HepG2 (cell line): ENCODE measurements around the gene PUDP. TPM values are rescaled to one million over a fixed set of nuclear protein-coding genes. Genes with fewer than 3 reads are reported as not detected.

Experiments
- ATAC-seq: fragments of 200-7000 bp; cut with Tn5 transposase; 3 replicates; pipeline ENCODE4 v1.9.1; 2020; ENCODE audit warnings: mild to moderate bottlenecking, moderate library complexity
- BruUV-seq: library from RNA; stranded (reverse); fragments of 400-500 nt; replicated peaks from 2 replicates; lab custom pipeline; 2021; lab: Mats Ljungman, UMichigan
- CTCF ChIA-PET: fragments of 300-600 bp; formaldehyde crosslinking; extraction: SDS; loops from one replicate; lab custom pipeline; 2021; ENCODE audit warnings: low total read pairs, inconsistent platforms, low intra/inter-chr PET ratio; lab: Yijun Ruan, JAX
- POLR2A ChIA-PET: fragments of 350-600 bp; sonication (Branson Sonifier 250); formaldehyde crosslinking; loops from one replicate; lab custom pipeline; 2020; ENCODE audit warnings: antibody characterized with exemption, inconsistent platforms; lab: Yijun Ruan, JAX
- DNase-seq: peaks from one replicate; pipeline ENCODE4 v3.0.0-alpha.2; 2015; ENCODE audit warnings: low spot score
- FAIRE-seq: peaks from 3 replicates; lab custom pipeline; 2011; peaks lifted over from hg19 to GRCh38; lab: Jason Lieb, UNC
- H2AFZ ChIP-seq: one replicate; pipeline ENCODE4 v1.6.1; 2011; ENCODE audit warnings: low read length, inconsistent platforms
- H3K27ac ChIP-seq: fragments of 300-600 bp; 3 replicates; pipeline ENCODE4 v1.8.0; 2011; ENCODE audit warnings: mixed run types, mild to moderate bottlenecking, mixed read lengths, low read length, inconsistent platforms; ENCODE audit not compliant: insufficient read depth; ENCODE audit errors: extremely low read length
- H3K27me3 ChIP-seq, 2 experiments: fragments of 200-600 bp in 1 of 2; 2 replicates in 1 of 2; 3 replicates in 1 of 2; pipeline versions ENCODE4 v1.6.0 to v1.8.0; 2011; ENCODE audit warnings: low read length in 2 of 2, mild to moderate bottlenecking in 2 of 2, moderate library complexity in 2 of 2, inconsistent platforms in 1 of 2; ENCODE audit not compliant: insufficient read depth in 2 of 2, control insufficient read depth in 1 of 2
- H3K36me3 ChIP-seq, 2 experiments: fragments of 200-600 bp in 1 of 2; replicated peaks in 1 of 2; 2 replicates in 1 of 2; 3 replicates in 1 of 2; pipeline versions ENCODE4 v1.5.1 to v1.8.0; 2011; ENCODE audit warnings: low read length in 2 of 2, inconsistent platforms in 1 of 2; ENCODE audit not compliant: insufficient read depth in 2 of 2, control insufficient read depth in 1 of 2
- H3K4me1 ChIP-seq: 2 replicates; pipeline ENCODE4 v1.5.1; 2012; ENCODE audit warnings: low read length, inconsistent platforms; ENCODE audit not compliant: insufficient read depth
- H3K4me2 ChIP-seq: 2 replicates; pipeline ENCODE4 v1.6.0; 2011; ENCODE audit warnings: low read depth, low read length, inconsistent platforms
- H3K4me3 ChIP-seq, 3 experiments: fragments of 200-600 bp in 1 of 3; sonication (generic), shearing (Covaris generic) in 1 of 3; replicated peaks in 1 of 3; 2 replicates each; pipeline ENCODE4 v1.5.1; 2011 to 2016; ENCODE audit warnings: low read length in 3 of 3, inconsistent platforms in 2 of 3, low read depth in 2 of 3, mild to moderate bottlenecking in 2 of 3, control low read depth in 1 of 3, mixed read lengths in 1 of 3; ENCODE audit not compliant: insufficient read depth in 1 of 3
- H3K79me2 ChIP-seq: one replicate; pipeline ENCODE4 v1.6.1; 2011; ENCODE audit warnings: low read length, inconsistent platforms; ENCODE audit not compliant: insufficient read depth
- H3K9ac ChIP-seq: 2 replicates; pipeline ENCODE4 v1.6.0; 2011; ENCODE audit warnings: mild to moderate bottlenecking, low read depth, low read length, inconsistent platforms; ENCODE audit not compliant: insufficient read depth
- H3K9me3 ChIP-seq: 2 replicates; pipeline ENCODE4 v1.5.1; 2012; ENCODE audit warnings: mild to moderate bottlenecking, low read length
- H4K20me1 ChIP-seq: 2 replicates; pipeline ENCODE4 v1.6.0; 2011; ENCODE audit warnings: inconsistent platforms, mild to moderate bottlenecking, low read length, moderate library complexity; ENCODE audit not compliant: insufficient read depth
- AGO2 ChIP-seq: fragments of 200-400 bp; formaldehyde crosslinking; optimal IDR thresholded peaks from 2 replicates; pipeline ENCODE3; 2017; ENCODE audit warnings: mild to moderate bottlenecking, low read depth, low read length, moderate library complexity
- AHR ChIP-seq: IDR thresholded peaks from 2 replicates; pipeline ENCODE4 v1.6.1; 2018; ENCODE audit warnings: missing genetic modification reagents, missing compliant biosample characterization
- DNMT1 ChIP-seq: sonication (generic); formaldehyde crosslinking; IDR thresholded peaks from 2 replicates; pipeline ENCODE4 v1.5.1; 2020; ENCODE audit warnings: mild to moderate bottlenecking, missing genetic modification reagents
- HMG20A ChIP-seq: IDR thresholded peaks from 2 replicates; pipeline ENCODE4 v1.6.1; 2016; ENCODE audit warnings: borderline replicate concordance
- MED8 ChIP-seq: sonication (generic); formaldehyde crosslinking; IDR thresholded peaks from 2 replicates; pipeline ENCODE4 v1.8.1; 2023; ENCODE audit warnings: mild to moderate bottlenecking, missing genetic modification reagents; ENCODE audit not compliant: insufficient replicate concordance
- MYC ChIP-seq: sonication (generic); formaldehyde crosslinking; IDR thresholded peaks from 2 replicates; pipeline ENCODE4 v1.9.0; 2021; ENCODE audit warnings: missing genetic modification reagents, borderline replicate concordance
- NFIC ChIP-seq: IDR thresholded peaks from 2 replicates; pipeline ENCODE4 v1.6.1; 2012; ENCODE audit warnings: mild to moderate bottlenecking, low read length, inconsistent platforms
- POGK ChIP-seq: sonication (generic); formaldehyde crosslinking; conservative IDR thresholded peaks from 2 replicates; pipeline ENCODE4 v1.8.0; 2022; ENCODE audit warnings: mild to moderate bottlenecking, moderate library complexity, missing genetic modification reagents
- RBAK ChIP-seq: sonication (generic); formaldehyde crosslinking; IDR thresholded peaks from 2 replicates; pipeline ENCODE4 v1.5.1; 2020; ENCODE audit warnings: mild to moderate bottlenecking, missing genetic modification reagents
- SMAD3 ChIP-seq: sonication (generic); formaldehyde crosslinking; IDR thresholded peaks from 2 replicates; pipeline ENCODE4 v1.4.0; 2020; ENCODE audit warnings: missing genetic modification reagents
- SMAD9 ChIP-seq: sonication (generic); formaldehyde crosslinking; IDR thresholded peaks from 2 replicates; pipeline ENCODE4 v1.5.1; 2020; ENCODE audit warnings: mild to moderate bottlenecking, missing genetic modification reagents
- SOX5 ChIP-seq: IDR thresholded peaks from 2 replicates; pipeline ENCODE4 v1.6.1; 2016; ENCODE audit warnings: borderline replicate concordance
- ZNF33A ChIP-seq: sonication (generic); formaldehyde crosslinking; IDR thresholded peaks from 2 replicates; pipeline ENCODE4 v1.5.1; 2020; ENCODE audit warnings: missing genetic modification reagents, mild to moderate bottlenecking, moderate library complexity, borderline replicate concordance
- WGBS: methylation state at CpG from one replicate; pipeline ENCODE4 v1.1.6; 2017; ENCODE audit warnings: low lambda C conversion rate; 5-methylcytosine and 5-hydroxymethylcytosine counted together
- in situ Hi-C: cut with HindIII; loops from 2 replicates; pipeline ENCODE4 v1.10.0; 2017; ENCODE audit warnings: low pct_unique_long_range_greater_than_20kb; ENCODE audit not compliant: extremely low pct_ligation_motif_present
- intact Hi-C: fragments of 100-400 bp; cut with micrococcal nuclease; formaldehyde crosslinking; loops from one replicate; pipeline ENCODE4 v1.10.0; 2022; ENCODE audit not compliant: unreplicated experiment
- polyA plus RNA-seq, 8 experiments: library from polyadenylated mRNA; depleted of rRNA in 3 of 8; stranded (reverse) in 7 of 8; unstranded in 1 of 8; fragments of >200 nt; fragmentation: Illumina TruSeq in 4 of 8; extraction: Trizol in 4 of 8; gene quantifications; 2 replicates each; pipeline versions ENCODE4 v1.2.1 to v1.2.3, GENCODE V29; 2011 to 2016; ENCODE audit warnings: low read depth in 4 of 8, missing spikeins in 1 of 8, mixed read lengths in 1 of 8; ENCODE audit not compliant: insufficient read depth in 1 of 8
- total RNA-seq, 5 experiments: library from RNA; depleted of rRNA; stranded (reverse); fragments of >200 nt; fragmentation: Illumina TruSeq; extraction: Trizol; gene quantifications; 2 replicates each; pipeline ENCODE4 v1.2.3, GENCODE V29; 2016; ENCODE audit warnings: low read depth in 1 of 5
- TF ChIP-seq, protein P1 (sequence below): sonication (generic); formaldehyde crosslinking; IDR thresholded peaks from 2 replicates; pipeline ENCODE4 v1.4.0; 2020; ENCODE audit warnings: mild to moderate bottlenecking, missing genetic modification reagents, borderline replicate concordance
- TF ChIP-seq, protein P2 (sequence below): sonication (generic); formaldehyde crosslinking; IDR thresholded peaks from 2 replicates; pipeline ENCODE4 v1.5.0; 2020; ENCODE audit warnings: missing genetic modification reagents
- TF ChIP-seq, protein P3 (sequence below): sonication (generic); formaldehyde crosslinking; IDR thresholded peaks from 2 replicates; pipeline ENCODE4 v1.4.0; 2020; ENCODE audit warnings: missing genetic modification reagents, borderline replicate concordance

PUDP gene
- total and polyA plus RNA-seq, 2 of the 13 experiments (the other 11 are each of a cell fraction or from before 2014, with no cell fraction given), result 7.5 to 23.5 TPM

DNA sequence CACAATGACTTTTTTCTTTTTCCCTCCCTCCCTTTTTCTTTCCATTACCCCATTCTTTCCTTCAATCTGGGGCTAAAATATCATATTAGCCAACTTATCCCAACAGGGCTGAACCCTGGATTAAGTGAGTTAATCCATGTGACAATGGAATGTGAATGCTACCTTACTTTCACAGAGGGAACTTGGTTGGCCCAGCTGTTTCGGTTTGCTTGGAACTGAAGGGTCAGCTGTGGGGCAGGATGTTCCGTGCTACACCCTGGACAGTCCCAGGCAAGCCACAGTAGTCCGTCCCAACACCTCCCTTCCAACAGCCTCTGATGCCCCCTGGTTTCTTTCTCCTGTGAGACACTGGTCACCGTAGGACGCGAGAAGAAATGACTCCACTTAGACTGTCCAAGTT is 95.4 kb downstream of the PUDP start:
- WGBS, result 100% methylated on average over 6 of the region's 6 CpGs
- BruUV-seq, result no TSS peak
- no peak overlapping the region for H3K9ac ChIP-seq
- ChIA-PET CTCF (no interaction called here), POLR2A (no interaction called here)
- in situ Hi-C loops (no loop called here), intact Hi-C loops (no loop called here)
- no peaks in the 10 kb centered on the region for H3K27me3 ChIP-seq
- FAIRE-seq (no peak), ATAC-seq (no peak), DNase-seq (no peak)
- no peaks in the 10 kb centered on the region for H3K4me1 ChIP-seq
- H3K4me2 ChIP-seq, result no peak overlapping the region
- no peaks in the 10 kb centered on the region for H3K79me2 ChIP-seq
- H2AFZ ChIP-seq, result no peak overlapping the region
- H4K20me1 ChIP-seq, result no peaks in the 10 kb centered on the region
- H3K9me3 ChIP-seq, result no peaks in the 10 kb centered on the region
- no peak overlapping the region for H3K27ac ChIP-seq
- 0 out of 5 replicates have a peak, but pooled peaks cover 0 to 4% of the 10 kb centered on the region in 2 experiments for H3K36me3 ChIP-seq
- H3K4me3 ChIP-seq, result no peak overlapping the region
- TF ChIP-seq MED8 (CRISPR knock-in tag) (no peak), POGK (CRISPR knock-in tag) (no peak), SOX5 (CRISPR knock-in tag) (no peak), DNMT1 (no peak), NFIC (no peak), RBAK (CRISPR knock-in tag) (no peak), SMAD9 (no peak), HMG20A (no peak), ZNF33A (CRISPR knock-in tag) (no peak), AGO2 (no peak), MYC (CRISPR knock-in tag) (no peak), SMAD3 (CRISPR knock-in tag) (no peak), AHR (CRISPR knock-in tag) (no peak)
- TF ChIP-seq, protein P1, sequence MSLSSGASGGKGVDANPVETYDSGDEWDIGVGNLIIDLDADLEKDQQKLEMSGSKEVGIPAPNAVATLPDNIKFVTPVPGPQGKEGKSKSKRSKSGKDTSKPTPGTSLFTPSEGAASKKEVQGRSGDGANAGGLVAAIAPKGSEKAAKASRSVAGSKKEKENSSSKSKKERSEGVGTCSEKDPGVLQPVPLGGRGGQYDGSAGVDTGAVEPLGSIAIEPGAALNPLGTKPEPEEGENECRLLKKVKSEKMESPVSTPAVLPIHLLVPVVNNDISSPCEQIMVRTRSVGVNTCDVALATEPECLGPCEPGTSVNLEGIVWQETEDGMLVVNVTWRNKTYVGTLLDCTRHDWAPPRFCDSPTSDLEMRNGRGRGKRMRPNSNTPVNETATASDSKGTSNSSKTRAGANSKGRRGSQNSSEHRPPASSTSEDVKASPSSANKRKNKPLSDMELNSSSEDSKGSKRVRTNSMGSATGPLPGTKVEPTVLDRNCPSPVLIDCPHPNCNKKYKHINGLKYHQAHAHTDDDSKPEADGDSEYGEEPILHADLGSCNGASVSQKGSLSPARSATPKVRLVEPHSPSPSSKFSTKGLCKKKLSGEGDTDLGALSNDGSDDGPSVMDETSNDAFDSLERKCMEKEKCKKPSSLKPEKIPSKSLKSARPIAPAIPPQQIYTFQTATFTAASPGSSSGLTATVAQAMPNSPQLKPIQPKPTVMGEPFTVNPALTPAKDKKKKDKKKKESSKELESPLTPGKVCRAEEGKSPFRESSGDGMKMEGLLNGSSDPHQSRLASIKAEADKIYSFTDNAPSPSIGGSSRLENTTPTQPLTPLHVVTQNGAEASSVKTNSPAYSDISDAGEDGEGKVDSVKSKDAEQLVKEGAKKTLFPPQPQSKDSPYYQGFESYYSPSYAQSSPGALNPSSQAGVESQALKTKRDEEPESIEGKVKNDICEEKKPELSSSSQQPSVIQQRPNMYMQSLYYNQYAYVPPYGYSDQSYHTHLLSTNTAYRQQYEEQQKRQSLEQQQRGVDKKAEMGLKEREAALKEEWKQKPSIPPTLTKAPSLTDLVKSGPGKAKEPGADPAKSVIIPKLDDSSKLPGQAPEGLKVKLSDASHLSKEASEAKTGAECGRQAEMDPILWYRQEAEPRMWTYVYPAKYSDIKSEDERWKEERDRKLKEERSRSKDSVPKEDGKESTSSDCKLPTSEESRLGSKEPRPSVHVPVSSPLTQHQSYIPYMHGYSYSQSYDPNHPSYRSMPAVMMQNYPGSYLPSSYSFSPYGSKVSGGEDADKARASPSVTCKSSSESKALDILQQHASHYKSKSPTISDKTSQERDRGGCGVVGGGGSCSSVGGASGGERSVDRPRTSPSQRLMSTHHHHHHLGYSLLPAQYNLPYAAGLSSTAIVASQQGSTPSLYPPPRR (CRISPR knock-in tag), result no peak
- TF ChIP-seq, protein P2, sequence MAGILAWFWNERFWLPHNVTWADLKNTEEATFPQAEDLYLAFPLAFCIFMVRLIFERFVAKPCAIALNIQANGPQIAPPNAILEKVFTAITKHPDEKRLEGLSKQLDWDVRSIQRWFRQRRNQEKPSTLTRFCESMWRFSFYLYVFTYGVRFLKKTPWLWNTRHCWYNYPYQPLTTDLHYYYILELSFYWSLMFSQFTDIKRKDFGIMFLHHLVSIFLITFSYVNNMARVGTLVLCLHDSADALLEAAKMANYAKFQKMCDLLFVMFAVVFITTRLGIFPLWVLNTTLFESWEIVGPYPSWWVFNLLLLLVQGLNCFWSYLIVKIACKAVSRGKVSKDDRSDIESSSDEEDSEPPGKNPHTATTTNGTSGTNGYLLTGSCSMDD (CRISPR knock-in tag), result no peak
- TF ChIP-seq, protein P3, sequence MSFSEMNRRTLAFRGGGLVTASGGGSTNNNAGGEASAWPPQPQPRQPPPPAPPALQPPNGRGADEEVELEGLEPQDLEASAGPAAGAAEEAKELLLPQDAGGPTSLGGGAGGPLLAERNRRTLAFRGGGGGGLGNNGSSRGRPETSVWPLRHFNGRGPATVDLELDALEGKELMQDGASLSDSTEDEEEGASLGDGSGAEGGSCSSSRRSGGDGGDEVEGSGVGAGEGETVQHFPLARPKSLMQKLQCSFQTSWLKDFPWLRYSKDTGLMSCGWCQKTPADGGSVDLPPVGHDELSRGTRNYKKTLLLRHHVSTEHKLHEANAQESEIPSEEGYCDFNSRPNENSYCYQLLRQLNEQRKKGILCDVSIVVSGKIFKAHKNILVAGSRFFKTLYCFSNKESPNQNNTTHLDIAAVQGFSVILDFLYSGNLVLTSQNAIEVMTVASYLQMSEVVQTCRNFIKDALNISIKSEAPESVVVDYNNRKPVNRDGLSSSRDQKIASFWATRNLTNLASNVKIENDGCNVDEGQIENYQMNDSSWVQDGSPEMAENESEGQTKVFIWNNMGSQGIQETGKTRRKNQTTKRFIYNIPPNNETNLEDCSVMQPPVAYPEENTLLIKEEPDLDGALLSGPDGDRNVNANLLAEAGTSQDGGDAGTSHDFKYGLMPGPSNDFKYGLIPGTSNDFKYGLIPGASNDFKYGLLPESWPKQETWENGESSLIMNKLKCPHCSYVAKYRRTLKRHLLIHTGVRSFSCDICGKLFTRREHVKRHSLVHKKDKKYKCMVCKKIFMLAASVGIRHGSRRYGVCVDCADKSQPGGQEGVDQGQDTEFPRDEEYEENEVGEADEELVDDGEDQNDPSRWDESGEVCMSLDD (CRISPR knock-in tag), result no peak
